GM13976 (cell line): Measurements from ENCODE around the gene FOXO1.

Source experiments
- DNase-seq: peaks from one replicate; pipeline ENCODE4 v3.0.0; 2012; ENCODE audit warnings: low spot score
- in situ Hi-C: fragments of 300-500 bp; cut with MboI; formaldehyde crosslinking; loops from one replicate; pipeline ENCODE4 v1.12.0; 2022; ENCODE audit warnings: low sequenced_read_pairs, mixed read lengths, inconsistent platforms; ENCODE audit not compliant: unreplicated experiment
- TF ChIP-seq, protein P1 (sequence below): IDR thresholded peaks from 2 replicates; pipeline ENCODE4 v1.5.1; 2012; ENCODE audit warnings: borderline replicate concordance, mild to moderate bottlenecking; ENCODE audit not compliant: insufficient read depth; ENCODE audit errors: extremely low read depth, missing control alignments, control extremely low read depth

FOXO1 gene

DNA sequence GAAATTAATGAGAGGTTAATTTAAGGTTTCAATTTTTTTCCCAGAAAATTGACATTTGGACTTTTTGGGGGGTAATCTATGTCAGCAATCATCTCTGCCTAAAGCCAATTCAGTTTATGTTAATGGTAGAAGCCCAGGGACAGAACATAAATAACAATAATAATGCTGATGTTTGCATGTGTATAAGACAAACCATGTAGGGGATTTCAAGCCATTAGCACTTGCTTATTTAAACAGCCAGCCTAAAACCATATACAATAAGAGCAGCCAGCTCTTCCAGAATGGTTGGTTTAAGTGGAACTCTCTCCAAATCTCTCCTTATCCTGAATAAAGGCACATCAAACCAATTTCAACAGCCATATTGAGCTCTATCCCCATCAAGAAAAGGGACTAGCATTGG, 7.0 kb upstream of the FOXO1 start:
- no peak for DNase-seq
- TF ChIP-seq, protein P1, sequence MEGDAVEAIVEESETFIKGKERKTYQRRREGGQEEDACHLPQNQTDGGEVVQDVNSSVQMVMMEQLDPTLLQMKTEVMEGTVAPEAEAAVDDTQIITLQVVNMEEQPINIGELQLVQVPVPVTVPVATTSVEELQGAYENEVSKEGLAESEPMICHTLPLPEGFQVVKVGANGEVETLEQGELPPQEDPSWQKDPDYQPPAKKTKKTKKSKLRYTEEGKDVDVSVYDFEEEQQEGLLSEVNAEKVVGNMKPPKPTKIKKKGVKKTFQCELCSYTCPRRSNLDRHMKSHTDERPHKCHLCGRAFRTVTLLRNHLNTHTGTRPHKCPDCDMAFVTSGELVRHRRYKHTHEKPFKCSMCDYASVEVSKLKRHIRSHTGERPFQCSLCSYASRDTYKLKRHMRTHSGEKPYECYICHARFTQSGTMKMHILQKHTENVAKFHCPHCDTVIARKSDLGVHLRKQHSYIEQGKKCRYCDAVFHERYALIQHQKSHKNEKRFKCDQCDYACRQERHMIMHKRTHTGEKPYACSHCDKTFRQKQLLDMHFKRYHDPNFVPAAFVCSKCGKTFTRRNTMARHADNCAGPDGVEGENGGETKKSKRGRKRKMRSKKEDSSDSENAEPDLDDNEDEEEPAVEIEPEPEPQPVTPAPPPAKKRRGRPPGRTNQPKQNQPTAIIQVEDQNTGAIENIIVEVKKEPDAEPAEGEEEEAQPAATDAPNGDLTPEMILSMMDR, result no peak
- in situ Hi-C loops, result no loop called here

DNA sequence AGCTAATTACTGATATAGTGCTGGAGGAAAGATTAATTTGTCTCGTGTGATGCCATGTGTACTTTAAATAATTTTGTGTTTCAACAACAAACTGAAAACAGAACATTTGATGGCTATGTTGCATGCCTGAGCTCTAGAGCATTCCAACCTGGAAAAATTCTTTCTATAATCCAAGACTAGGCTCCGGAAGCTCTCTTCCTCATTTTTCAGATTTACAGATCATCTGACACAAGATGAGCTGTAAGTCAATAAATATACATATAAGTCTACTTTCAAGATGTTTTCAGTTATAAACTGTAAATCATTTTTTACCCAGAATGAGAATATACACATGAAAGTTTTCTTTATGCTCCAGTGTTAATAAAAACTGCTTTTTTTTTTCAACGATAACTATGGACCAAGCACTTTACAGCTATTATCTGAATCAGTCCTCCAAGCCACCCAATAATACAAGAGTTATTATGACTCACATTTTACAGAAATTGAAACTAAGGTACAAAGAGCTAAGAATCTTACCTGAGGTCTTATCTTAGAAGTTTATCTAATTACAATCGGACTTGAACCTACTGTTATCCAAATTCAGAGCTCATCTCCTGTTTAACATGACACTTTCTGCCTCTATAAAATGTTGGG, 6.4 kb upstream of the FOXO1 start:
- DNase-seq, result no peak
- TF ChIP-seq, protein P1, result no peak
- in situ Hi-C loops, result no loop called here

DNA sequence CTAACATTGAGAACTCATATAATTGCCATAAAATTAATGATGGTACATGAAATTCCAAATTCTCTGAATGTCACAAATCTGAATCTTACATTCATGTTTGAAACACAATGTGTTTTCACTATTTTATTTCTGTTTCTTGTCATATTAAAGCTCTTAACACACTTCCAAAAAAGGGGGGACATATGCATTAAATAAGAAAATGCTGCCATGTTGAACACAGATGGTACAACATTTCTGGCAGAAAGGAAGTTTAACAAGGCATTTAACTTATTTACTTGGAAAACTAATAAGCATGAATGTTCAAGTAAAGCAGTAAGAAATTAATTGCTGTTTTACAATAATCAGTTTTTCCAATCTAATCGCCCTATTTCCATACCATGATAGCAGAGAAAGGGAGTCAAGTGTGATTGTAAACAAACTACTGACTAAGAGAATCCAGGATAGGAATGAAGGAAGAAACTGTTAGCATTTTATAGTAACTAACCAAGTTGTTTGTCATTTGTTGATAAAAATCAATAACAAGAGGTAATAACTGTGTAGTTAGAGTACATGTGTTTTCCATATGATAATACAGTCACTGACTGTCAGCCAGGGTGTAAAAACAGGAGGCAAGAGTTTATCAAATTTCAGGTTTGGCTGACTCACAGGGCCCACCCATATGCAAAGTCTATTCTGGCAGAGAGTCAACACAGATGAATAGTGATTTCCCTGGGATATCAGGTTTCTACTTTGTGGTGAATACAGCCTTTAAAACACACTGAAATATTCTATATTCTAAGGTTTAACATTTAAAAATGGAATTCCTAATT, 5.7 kb upstream of the FOXO1 start:
- TF ChIP-seq, protein P1, result no peak
- no peak for DNase-seq
- in situ Hi-C loops, result no loop called here

DNA sequence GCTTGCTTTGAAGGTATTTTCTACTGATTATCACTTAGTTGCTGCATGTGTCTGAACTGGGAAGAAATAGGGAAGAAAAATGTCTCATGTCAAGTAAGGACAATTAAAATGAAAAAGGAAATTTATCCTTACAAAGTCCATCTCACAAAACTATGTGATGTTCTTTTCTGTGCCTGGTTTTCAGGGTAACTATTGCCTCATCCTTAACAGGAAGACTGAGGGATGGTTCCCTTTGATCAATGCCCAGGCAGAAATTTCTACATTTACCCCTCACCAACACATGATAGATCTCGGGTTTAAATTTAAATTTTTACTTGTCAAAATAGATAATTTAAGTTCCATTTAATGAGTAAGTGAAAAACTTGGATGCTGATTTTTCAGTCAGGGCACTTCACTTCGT, 3.9 kb upstream of the FOXO1 start:
- in situ Hi-C loops, result no loop called here
- TF ChIP-seq, protein P1, result no peak
- DNase-seq, result no peak

DNA sequence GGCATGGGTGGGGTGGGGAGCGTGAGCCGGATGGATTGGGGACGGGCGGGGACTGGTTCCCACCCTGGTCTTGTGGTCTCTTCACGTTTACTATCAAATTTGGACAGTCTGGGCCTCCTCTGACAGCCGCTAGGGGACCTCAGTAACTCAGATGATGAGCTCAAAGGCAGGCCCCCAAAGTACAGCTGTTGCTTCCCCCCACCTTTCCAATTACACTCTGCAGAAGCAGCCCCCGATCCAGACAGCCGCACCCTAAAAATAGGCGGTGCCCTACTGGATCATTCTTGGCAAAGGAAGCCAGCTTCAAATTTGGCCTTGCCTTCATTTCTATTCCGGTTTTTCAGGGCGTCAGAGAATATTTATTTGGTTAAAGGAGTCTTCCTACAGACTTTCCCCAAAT, 1.9 kb upstream of the FOXO1 start:
- in situ Hi-C loops, result no loop called here
- TF ChIP-seq, protein P1, result peak; percentile 76
- peak; percentile 79 for DNase-seq

DNA sequence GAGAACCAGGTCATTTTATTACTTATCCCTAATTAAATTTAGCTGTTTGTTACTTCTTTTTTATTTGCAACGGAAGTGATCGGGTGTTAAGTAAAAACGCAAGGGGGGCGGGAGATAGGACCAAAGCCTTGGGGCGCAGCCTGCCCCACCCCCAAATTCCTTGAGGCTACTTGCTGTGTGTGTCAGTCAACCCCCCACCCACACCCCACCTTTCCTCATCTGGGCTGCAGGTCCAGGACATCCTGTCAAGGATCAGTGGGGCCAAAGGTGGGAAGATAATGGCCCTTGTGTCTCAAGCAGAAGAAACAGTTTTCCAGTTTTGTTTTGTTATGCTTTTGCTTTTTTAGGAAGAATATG, 1.2 kb upstream of the FOXO1 start:
- in situ Hi-C loops, result no loop called here
- TF ChIP-seq, protein P1, result no peak
- DNase-seq, result no peak
